Stimulated activated CD4-positive, alpha-beta T cell treated with anti-CD3 and anti-CD28 coated beads, Interleukin-1b, Interleukin-23, amount 100 ng/mL, for 4 hours (primary cell): ENCODE measurements around the gene LARP4B.
"Not testable (repeated sequence)": the region's sequence is repeated elsewhere in the genome, so short reads cannot be mapped to it uniquely, and the experiment has no call there.

Experiments
- DNase-seq, 2 donors: peaks; one replicate each; pipeline ENCODE4 v3.0.0-alpha.2; 2020; ENCODE audit warnings: low read depth in 2 of 2

LARP4B gene

GRCh38 chr10:958106-958505 is 26.6 kb upstream of the LARP4B start:
- no peak for DNase-seq

GRCh38 chr10:955820-956217 is 24.3 kb upstream of the LARP4B start:
- DNase-seq, result no peak

- DNase-seq, result no peak
Measured at GRCh38 chr10:955127-955819, 23.8 kb upstream of the LARP4B start.

GRCh38 chr10:954396-954795 is 22.9 kb upstream of the LARP4B start:
- no peak for DNase-seq

- no peak for DNase-seq
Measured at GRCh38 chr10:953836-954235, 22.3 kb upstream of the LARP4B start.

- no peak for DNase-seq
Measured at GRCh38 chr10:949446-949845, 17.9 kb upstream of the LARP4B start.

GRCh38 chr10:948347-948746 is 16.8 kb upstream of the LARP4B start:
- DNase-seq, result no peak

- no peak for DNase-seq
Measured at GRCh38 chr10:947881-948280, 16.4 kb upstream of the LARP4B start.

- no peak for DNase-seq
Measured at GRCh38 chr10:947051-947450, 15.5 kb upstream of the LARP4B start.

GRCh38 chr10:945778-946177 is 14.3 kb upstream of the LARP4B start:
- no peak for DNase-seq

- DNase-seq, result peak in 1 of 2 donors; percentile 28
Measured at GRCh38 chr10:944034-944831, 12.7 kb upstream of the LARP4B start.

GRCh38 chr10:943334-944033 is 12.0 kb upstream of the LARP4B start:
- DNase-seq, result no peak

- no peak for DNase-seq
Measured at GRCh38 chr10:938941-939678, 7.6 kb upstream of the LARP4B start.

GRCh38 chr10:934746-935406 is 3.4 kb upstream of the LARP4B start:
- no peak for DNase-seq

GRCh38 chr10:934165-934564 is 2.7 kb upstream of the LARP4B start:
- not testable (repeated sequence) for DNase-seq

GRCh38 chr10:932589-932988 is 1.1 kb upstream of the LARP4B start:
- no peak for DNase-seq

- peak in 1 of 2 donors; percentile 15 for DNase-seq
Measured at GRCh38 chr10:930625-931325, 730 bp downstream of the LARP4B start.

GRCh38 chr10:929960-930624 is 1.4 kb downstream of the LARP4B start:
- DNase-seq, result no peak

GRCh38 chr10:927131-927530 is 4.4 kb downstream of the LARP4B start:
- DNase-seq, result no peak

- no peak for DNase-seq
Measured at GRCh38 chr10:926075-926698, 5.3 kb downstream of the LARP4B start.
